GM19043 (cell line): ENCODE data around the gene SCAPER.
"Not testable (repeated sequence)": the region's sequence is repeated elsewhere in the genome, so short reads cannot be mapped to it uniquely, and the experiment has no call there.

ENCODE experiments used
- ATAC-seq: cut with Tn5 transposase; IDR thresholded peaks from one replicate; pipeline ENCODE4 v1.9.1; 2021; ENCODE audit warnings: low read depth; ENCODE audit not compliant: unreplicated experiment

The SCAPER gene

DNA sequence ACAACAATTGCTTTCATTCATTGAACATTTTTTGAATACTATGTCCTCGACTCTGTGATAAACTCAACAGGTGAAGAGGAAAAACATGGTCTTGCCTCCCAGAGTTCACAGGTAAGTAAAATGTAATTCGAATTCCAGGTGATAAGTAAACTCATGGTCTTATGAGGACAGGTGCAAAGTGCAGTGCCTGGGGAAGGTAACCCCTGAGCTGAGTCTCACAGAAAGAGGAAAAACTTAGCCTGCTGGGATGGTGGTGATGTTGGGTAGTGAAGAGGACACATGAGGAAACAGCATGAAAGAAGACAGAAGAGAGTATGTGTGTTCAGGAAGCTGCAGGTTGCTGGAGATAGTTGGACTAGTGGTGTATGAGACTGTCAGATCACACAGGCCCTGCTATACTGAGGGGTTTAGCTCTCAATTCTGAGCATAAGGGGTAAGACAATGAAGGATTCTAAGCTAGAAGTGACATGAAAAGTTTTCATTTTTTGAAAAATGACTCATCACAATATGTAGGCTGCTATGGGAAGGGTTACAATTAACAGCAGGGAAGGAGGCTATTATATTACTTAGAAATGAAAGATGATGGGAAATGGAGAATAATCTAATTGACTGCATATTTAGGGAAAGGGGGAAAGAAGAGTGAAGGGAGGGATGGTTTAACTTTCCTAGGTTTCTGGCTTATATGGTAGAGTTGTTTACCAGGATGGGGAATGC is 457.3 kb downstream of the SCAPER start:
- no peak for ATAC-seq

DNA sequence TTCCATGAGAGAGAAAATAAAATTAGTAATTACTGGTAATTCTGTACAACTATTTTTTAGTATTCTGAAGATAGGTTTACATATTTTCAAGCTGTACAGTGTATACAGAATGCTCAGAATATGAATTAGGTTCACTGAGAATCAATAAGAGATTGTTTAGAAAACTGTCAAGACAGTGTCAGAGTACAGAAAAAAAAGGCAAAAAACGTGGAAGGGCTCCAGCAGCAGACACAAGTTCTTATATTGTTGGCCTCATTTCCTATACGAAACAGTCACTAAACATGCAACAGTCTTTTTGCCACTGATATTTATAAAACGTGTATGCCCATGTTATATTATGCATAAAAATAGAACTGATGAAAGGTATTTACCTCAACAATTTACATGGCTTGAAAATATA is 464.7 kb downstream of the SCAPER start:
- no peak for ATAC-seq

DNA sequence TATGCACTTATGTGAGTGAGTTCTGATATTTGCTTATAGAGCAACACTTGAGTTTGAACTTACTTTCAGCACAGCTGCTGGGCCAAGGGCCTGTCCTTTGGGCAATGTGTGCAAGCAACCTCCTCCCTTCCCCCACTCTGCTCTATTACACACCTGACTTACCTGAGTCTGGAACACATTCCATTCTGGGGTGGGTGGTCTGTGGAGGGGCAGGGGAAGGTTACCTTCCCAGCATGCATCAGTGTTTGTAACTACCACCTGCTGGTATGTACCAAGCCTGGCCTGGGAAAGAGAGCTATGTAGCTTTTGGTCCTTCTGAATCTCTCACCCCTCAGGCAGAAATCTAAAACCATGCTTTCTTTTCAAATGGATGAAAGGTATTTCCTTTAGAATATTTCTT is 465.6 kb downstream of the SCAPER start:
- no peak for ATAC-seq

DNA sequence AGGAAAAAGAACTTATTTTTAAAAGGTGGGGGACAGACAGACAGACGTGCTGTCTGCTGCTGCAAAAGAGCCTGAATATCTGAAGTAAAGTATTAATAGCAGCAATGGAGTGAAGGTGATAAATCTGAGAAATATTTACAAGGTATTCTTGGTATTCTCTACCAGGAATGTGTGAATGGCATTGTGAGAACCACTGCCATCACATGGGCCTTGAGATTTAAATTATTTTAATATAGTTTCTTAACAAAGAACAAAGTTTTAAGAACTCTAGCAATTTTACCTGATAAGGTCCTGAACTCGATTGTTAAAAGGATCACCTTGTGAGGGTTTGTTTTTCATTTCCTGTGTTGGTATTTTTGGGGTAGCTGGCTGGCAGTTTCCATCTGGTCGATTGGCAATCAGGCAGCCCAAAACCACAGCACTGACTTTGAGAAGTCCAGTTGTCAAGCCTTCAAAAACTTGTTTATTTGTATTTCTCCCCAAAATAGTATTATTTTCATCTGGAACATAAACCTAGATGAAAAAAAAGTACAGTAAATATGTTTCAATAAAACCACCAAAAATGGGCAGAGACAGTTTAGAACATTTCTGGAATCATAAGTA is 471.2 kb downstream of the SCAPER start:
- ATAC-seq = no peak

DNA sequence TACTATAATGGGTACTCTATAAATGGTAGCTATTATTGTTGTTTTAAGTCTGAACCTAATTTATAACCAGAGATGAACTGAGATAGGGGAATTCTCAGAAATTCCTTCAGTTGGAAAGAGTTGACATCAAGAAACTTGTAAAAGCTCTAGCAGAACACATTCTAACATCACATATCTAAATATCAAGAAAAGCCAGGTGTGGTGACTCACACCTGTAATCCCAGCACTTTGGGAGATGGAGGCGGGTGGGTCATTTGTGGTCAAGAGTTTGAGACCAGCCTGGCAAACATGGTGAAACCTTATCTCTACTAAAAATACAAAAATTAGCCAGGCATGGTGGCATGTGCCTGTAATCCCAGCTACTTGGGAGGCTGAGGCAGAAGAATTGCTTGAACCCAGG is 472.1 kb downstream of the SCAPER start:
- not testable (repeated sequence) for ATAC-seq

DNA sequence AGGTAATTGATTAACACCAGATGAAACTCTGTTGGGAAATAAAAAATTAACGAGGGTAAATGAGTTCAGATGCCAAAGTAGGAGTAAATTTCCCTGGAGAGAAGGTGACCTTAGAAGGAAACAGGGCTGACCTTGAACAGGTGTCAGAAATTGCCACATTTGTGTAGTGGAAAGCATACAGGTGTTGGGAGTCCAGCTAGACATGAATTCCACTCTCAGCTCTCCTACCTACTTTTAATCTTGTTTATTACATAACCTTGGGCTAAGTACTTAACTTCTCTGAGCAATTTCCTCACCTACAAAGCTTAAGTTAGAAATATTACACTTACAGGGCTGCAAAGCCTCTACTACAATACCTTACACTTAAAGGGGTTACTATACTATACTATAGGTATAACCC is 472.5 kb downstream of the SCAPER start:
- no peak for ATAC-seq

DNA sequence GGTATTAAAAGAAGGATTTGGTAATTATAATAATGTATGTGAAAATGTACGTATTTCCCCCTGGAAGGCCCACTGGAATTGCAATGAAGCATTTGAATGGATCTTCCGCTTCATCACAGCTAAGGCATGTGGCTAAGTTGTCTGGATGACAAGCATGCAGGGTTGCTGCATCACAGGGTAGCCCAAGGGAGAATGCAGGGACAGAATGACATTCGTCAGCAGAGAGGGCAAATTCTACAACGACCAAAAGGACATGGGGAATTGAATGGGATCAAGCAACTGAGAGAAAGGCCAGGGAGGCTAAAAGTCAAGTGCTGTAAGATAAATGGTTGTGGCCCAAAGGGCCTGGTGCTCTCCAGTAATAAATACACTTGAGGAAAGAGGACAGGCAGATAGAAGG is 473.2 kb downstream of the SCAPER start:
- ATAC-seq = no peak

DNA sequence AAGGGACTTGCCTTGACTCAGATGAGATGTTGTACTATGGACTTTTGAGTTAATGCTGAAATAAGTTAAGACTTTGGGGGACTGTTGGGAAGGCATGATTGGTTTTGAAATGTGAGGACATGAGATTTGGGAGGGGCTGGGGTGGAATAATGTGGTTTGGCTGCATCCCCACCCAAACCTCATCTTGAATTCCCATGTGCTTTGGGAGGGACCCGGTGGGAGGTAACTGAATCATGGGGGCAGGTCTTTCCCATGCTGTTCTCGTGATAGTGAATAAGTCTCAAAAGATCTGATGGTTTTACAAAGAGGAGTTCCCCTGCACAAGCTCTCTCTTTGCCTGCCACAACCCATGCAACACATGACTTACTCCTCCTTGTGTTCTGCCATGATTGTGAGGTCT is 474.4 kb downstream of the SCAPER start:
- ATAC-seq = not testable (repeated sequence)

DNA sequence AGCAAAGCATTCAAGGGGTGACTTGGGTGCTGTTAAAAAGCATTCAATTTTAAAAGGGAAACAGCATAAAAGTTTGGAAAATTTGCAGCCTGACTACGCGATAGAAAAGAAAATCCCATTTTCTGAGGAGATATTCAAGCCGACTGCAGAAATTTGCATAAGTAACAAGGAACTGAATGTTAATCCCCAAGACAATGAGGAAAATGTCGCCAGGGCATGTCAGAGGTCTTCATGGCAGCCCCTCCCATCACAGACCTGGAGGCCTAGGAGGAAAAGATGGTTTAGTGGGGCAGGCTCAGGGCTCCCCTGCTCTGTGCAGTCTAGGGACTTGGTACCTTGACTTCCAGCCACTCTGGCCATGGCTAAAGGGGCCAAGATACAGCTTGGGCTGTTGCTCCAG is 475.5 kb downstream of the SCAPER start:
- no peak for ATAC-seq

DNA sequence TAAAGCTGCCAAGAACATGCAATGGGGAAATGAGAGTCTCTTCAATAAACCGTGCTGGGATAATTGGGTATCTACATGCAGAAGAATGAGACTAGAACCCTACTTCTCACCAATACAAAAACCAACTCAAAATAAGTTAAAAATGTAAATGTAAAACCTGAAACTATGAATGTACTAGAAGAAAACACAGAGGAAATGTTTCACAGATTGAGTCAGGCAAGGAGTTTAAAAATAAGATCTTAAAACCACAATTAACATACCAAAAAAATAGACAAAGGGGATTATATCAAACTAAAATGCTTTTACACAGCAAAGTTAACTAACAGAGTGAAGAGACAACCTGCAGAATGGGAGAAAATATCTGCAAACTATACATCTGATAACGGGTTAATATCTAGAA is 478.2 kb downstream of the SCAPER start:
- ATAC-seq = no peak

DNA sequence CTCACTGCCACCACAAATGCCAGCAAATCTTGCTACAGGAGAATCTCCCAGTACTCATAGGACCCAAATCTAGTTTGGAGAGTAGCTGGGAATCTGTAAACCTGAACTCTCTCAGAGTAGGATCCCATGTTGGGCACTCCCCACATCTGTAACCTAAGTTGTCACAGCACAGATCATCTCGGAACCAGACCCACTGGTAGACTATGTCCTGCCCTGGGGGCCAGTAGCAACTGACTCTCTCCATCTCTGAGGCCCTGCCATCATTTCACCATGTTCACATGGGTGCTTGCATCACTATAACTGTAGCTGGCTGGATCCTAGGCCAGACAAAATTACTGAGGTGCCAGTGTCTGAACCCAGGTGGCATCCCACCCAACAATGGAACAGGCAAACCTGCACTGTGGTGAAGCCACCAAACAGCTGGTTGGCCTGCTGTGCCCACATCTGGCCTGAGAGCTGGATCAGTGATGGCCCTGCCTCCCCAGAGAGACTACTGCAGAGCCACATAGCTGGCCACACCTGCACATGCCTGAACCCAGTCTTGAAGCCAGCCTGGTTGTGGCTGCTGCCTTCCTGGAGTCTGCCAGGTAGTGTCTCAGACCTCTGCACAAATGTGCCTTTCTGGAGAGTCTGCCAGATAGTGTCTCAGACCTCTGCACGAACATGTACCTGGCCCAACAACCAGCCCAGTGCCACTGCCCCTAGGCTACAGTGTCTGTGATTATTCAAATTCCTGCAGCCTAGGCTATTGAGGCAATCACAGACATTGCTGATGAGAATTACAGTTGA is 486.6 kb downstream of the SCAPER start:
- no peak for ATAC-seq

DNA sequence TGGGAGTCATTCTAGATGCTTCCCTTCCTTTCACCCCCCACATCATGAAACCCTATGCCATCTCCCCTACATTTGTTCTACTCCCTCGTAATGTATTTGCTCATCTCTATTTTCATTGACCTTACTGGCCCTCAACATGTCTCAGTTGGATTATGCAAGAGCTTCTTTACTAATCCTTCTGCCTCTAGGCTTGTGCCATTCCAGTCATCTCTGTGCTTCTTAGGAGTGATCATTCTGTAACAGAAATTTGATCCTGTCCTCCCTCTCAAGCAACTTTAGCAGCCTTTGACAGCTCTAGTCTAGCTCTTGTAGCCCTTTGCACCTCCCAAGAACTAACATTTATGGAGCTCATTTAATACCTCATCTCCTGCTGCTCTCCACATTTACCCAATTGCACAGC is 503.9 kb downstream of the SCAPER start:
- ATAC-seq = no peak

DNA sequence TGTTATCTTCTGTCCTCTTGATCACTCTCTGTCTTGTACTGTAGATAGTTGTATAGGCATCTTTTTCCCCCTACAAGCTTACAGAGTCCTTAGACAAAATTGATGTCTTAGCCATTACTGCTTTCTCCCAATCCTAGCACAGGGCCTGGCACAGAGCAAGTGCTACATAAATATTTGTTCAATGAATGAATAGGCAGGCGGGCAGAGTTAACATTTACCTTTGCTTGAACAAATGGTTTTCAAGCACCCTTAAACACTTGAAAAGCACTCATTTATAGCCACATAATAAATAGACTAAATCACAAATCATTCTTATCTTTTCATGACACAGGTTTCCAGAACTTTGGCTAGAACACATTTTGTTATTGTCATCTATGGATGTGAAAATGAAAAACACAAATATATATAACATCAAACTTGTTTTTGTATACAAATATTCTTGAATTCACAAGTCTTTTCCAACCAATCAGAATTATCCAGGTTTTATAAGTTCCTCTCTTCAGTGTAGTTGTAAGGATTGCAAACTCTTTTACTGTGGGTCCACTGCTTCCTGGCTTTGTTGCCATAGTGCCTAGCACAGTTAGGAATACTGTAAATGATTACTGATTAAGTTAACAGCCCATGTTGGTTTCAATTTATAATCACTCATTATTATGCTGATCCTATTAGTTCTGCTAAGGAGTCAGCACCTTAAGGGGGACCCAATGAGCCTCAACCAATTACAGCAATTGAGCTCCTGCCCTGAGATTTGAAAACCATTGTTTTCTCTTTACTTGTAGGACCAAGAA is 506.6 kb downstream of the SCAPER start:
- no peak for ATAC-seq

DNA sequence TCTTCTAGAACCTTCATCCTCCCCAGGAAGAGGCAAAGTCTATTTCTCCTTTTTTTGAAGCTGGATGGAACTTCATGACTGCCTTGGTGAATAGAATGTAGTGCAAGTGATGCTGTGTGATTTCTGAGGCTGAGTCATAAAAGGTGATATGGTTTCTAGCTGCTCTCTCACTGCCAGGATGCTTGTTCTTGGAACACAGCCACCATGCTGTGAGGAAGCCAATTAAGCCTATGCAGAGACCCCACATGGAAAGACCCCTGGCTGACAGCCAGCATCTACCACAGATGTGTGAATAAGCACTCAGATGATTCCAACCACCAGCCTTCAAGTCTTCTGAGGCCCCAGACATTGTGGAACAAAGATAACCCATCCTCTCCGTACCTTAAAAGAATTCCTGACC is 511.5 kb downstream of the SCAPER start:
- no peak for ATAC-seq

DNA sequence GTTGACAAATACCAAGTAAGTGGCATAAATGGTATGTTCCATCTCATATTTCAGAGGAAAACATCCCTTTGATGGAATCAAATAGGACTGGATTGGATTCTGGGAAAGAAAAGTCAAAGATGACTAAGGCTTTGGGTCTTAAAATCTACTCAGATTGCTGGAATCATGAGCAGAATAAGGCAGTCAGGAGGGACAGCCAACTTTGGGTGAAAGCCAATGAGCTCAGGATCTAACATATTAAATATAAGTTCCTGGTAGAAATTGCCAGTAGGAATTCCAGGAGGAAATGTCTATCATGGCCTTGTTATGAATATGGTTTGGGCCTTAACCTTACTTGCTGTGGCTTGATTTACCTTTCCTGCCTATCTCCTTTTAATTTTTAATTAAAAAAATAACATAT is 513.3 kb downstream of the SCAPER start:
- ATAC-seq = no peak

DNA sequence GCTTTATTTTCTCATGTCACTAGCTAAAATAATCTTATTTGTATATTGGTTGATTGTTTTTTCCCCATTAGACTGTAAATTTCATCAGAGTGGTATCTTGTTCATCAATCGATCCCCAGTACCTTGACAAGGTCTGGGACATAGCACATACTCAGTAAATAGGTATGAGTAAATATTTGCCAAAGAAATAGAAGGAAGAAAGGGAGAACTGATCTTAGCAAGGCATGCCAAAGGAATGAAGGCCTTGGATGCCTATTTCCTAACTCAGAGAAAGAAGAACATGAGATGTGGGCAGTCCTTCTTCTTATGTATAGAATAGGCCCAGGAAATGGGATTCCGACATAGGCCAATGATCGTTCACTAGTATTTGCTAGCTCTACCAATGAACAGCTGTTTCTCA is 513.8 kb downstream of the SCAPER start:
- ATAC-seq = no peak

DNA sequence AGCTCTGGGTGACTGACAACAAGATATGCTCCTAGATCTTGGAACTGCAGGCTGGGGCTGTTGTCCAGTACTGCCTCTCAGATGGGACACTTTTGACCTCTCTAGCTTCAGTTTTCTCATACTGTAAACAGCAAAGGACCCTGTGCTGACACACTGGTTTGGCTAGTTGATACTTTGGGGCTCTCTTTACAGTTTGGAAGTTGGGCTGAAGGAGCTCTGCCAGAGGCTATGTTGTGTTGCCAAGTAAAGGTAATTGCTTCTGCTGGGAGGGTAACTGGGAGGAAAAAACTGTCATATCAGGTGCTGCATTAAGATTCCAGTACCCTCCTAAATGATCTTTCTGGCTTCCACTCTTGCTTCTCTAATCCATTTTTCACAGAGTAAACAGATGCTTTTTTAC is 514.6 kb downstream of the SCAPER start:
- ATAC-seq = no peak

DNA sequence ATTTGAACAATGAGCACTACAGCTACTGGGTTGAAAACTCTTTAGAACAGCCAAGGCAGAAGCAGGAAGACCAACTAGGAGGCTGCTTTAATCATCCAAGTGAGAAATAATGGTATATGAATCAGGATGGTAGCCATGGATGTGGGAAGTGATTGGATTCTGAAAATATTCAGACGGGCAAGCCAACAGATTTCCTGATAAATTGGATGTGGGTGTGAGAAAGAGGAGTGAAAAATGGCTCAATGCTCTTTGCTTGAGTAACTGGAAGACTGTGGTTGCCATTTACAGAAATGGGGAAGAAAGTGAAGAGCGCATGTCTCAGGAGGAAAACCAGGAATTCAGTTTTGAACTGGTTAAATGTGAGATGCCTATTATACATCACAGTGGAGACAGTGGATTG is 518.2 kb downstream of the SCAPER start:
- ATAC-seq = no peak

DNA sequence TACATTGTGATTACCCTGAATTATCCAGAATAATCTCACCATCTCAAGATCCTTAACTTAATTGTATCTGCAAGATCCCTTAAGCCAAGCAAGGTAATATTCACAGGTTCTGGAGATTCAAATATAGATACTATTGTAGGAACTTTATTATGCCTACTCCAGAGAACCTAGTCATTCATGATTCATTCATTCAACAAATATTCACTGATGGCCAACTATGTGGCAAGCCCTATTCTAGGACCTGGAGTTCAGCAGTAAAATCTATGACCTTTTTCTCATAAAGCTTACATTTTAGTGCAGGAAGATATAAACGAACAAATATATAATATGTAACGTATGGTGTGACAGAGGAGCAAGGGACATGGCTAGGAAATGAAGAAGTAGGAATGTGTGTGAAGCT is 519.0 kb downstream of the SCAPER start:
- ATAC-seq = no peak

DNA sequence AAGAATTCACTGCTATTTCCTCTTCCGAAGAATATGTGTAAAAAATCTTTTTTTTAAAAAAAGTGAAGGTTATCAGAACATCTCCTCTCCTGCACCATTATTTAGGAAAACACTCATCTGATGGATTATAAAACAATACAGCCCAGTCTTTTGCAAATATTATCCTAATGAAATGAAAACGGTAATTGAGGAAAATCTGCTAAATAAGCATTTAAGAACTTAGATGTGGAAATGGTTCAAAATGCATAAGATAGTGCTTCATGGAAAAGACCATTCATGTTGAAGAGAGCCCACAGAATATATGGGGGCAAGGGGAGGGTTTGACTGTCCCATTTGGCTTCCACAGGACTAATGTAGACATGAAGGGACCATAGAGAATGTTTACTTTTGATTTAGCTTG is 520.7 kb downstream of the SCAPER start:
- ATAC-seq = no peak
